HepG2 (cell line): Measurements from ENCODE around the gene ARL4D. TPM values are rescaled to one million over a fixed set of nuclear protein-coding genes. Genes with fewer than 3 reads are reported as not detected.

Experiments used
- CCAR2 ChIP-seq: fragments of 200-400 bp; formaldehyde crosslinking; optimal IDR thresholded peaks from 2 replicates; pipeline ENCODE3; 2018; ENCODE audit warnings: low read depth, mild to moderate bottlenecking, low read length, moderate library complexity
- ETV6 ChIP-seq: sonication (generic); formaldehyde crosslinking; conservative IDR thresholded peaks from 2 replicates; pipeline ENCODE4 v1.4.0; 2020; ENCODE audit warnings: missing genetic modification reagents
- KAT2B ChIP-seq: fragments of 150-350 bp; IDR thresholded peaks from 2 replicates; pipeline ENCODE4 v1.6.1; 2014; ENCODE audit warnings: low read depth, low read length, borderline replicate concordance
- SALL1 ChIP-seq: sonication (generic); formaldehyde crosslinking; IDR thresholded peaks from 2 replicates; pipeline ENCODE4 v1.8.0; 2022; ENCODE audit warnings: mild to moderate bottlenecking, missing genetic modification reagents
- ZHX1 ChIP-seq: sonication (generic); formaldehyde crosslinking; IDR thresholded peaks from 2 replicates; pipeline ENCODE4 v1.8.1; 2022; ENCODE audit warnings: low read depth, mild to moderate bottlenecking, missing genetic modification reagents
- ZNF660 ChIP-seq: sonication (generic); formaldehyde crosslinking; IDR thresholded peaks from 2 replicates; pipeline ENCODE4 v1.5.1; 2020; ENCODE audit warnings: mild to moderate bottlenecking, low read depth, missing genetic modification reagents, borderline replicate concordance
- polyA plus RNA-seq, 8 experiments: library from polyadenylated mRNA; depleted of rRNA in 3 of 8; stranded (reverse) in 7 of 8; unstranded in 1 of 8; fragments of >200 nt; fragmentation: Illumina TruSeq in 4 of 8; extraction: Trizol in 4 of 8; gene quantifications; 2 replicates each; pipeline versions ENCODE4 v1.2.1 to v1.2.3, GENCODE V29; 2011 to 2016; ENCODE audit warnings: low read depth in 4 of 8, missing spikeins in 1 of 8, mixed read lengths in 1 of 8; ENCODE audit not compliant: insufficient read depth in 1 of 8
- total RNA-seq, 5 experiments: library from RNA; depleted of rRNA; stranded (reverse); fragments of >200 nt; fragmentation: Illumina TruSeq; extraction: Trizol; gene quantifications; 2 replicates each; pipeline ENCODE4 v1.2.3, GENCODE V29; 2016; ENCODE audit warnings: low read depth in 1 of 5
- TF ChIP-seq, protein P1 (sequence below): sonication (generic); formaldehyde crosslinking; IDR thresholded peaks from 2 replicates; pipeline ENCODE4 v1.5.1; 2020; ENCODE audit warnings: mild to moderate bottlenecking, missing genetic modification reagents, borderline replicate concordance
- TF ChIP-seq, protein P2 (sequence below): sonication (generic); formaldehyde crosslinking; IDR thresholded peaks from 2 replicates; pipeline ENCODE4 v1.4.0; 2020; ENCODE audit warnings: mild to moderate bottlenecking, missing genetic modification reagents
- TF ChIP-seq, protein P3 (sequence below): sonication (generic); formaldehyde crosslinking; IDR thresholded peaks from 2 replicates; pipeline ENCODE4 v1.4.0; 2020; ENCODE audit warnings: missing genetic modification reagents
- TF ChIP-seq, protein P4 (sequence below): sonication (generic); formaldehyde crosslinking; IDR thresholded peaks from 2 replicates; pipeline ENCODE4 v1.4.0; 2020; ENCODE audit warnings: missing genetic modification reagents, low read depth, mild to moderate bottlenecking, borderline replicate concordance

Gene ARL4D
- total and polyA plus RNA-seq, 2 of the 13 experiments (the other 11 are each of a cell fraction or from before 2014, with no cell fraction given): 9.0 to 25.9 TPM

- TF ChIP-seq, protein P1, sequence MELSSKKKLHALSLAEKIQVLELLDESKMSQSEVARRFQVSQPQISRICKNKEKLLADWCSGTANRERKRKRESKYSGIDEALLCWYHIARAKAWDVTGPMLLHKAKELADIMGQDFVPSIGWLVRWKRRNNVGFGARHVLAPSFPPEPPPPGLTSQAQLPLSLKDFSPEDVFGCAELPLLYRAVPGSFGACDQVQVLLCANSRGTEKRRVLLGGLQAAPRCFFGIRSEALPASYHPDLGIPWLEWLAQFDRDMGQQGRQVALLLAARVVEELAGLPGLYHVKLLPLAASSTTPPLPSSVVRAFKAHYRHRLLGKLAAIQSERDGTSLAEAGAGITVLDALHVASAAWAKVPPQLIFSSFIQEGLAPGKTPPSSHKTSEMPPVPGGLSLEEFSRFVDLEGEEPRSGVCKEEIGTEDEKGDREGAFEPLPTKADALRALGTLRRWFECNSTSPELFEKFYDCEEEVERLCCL (CRISPR knock-in tag): no peak
- TF ChIP-seq KAT2B (no peak), SALL1 (CRISPR knock-in tag) (peak; percentile 99), ETV6 (CRISPR knock-in tag) (no peak; the same call in 1 of the 2 replicates), ZHX1 (0 out of 2 replicates have a peak, but pooled peaks have one; percentile 49), ZNF660 (CRISPR knock-in tag) (no peak), CCAR2 (no peak)
- TF ChIP-seq, protein P2, sequence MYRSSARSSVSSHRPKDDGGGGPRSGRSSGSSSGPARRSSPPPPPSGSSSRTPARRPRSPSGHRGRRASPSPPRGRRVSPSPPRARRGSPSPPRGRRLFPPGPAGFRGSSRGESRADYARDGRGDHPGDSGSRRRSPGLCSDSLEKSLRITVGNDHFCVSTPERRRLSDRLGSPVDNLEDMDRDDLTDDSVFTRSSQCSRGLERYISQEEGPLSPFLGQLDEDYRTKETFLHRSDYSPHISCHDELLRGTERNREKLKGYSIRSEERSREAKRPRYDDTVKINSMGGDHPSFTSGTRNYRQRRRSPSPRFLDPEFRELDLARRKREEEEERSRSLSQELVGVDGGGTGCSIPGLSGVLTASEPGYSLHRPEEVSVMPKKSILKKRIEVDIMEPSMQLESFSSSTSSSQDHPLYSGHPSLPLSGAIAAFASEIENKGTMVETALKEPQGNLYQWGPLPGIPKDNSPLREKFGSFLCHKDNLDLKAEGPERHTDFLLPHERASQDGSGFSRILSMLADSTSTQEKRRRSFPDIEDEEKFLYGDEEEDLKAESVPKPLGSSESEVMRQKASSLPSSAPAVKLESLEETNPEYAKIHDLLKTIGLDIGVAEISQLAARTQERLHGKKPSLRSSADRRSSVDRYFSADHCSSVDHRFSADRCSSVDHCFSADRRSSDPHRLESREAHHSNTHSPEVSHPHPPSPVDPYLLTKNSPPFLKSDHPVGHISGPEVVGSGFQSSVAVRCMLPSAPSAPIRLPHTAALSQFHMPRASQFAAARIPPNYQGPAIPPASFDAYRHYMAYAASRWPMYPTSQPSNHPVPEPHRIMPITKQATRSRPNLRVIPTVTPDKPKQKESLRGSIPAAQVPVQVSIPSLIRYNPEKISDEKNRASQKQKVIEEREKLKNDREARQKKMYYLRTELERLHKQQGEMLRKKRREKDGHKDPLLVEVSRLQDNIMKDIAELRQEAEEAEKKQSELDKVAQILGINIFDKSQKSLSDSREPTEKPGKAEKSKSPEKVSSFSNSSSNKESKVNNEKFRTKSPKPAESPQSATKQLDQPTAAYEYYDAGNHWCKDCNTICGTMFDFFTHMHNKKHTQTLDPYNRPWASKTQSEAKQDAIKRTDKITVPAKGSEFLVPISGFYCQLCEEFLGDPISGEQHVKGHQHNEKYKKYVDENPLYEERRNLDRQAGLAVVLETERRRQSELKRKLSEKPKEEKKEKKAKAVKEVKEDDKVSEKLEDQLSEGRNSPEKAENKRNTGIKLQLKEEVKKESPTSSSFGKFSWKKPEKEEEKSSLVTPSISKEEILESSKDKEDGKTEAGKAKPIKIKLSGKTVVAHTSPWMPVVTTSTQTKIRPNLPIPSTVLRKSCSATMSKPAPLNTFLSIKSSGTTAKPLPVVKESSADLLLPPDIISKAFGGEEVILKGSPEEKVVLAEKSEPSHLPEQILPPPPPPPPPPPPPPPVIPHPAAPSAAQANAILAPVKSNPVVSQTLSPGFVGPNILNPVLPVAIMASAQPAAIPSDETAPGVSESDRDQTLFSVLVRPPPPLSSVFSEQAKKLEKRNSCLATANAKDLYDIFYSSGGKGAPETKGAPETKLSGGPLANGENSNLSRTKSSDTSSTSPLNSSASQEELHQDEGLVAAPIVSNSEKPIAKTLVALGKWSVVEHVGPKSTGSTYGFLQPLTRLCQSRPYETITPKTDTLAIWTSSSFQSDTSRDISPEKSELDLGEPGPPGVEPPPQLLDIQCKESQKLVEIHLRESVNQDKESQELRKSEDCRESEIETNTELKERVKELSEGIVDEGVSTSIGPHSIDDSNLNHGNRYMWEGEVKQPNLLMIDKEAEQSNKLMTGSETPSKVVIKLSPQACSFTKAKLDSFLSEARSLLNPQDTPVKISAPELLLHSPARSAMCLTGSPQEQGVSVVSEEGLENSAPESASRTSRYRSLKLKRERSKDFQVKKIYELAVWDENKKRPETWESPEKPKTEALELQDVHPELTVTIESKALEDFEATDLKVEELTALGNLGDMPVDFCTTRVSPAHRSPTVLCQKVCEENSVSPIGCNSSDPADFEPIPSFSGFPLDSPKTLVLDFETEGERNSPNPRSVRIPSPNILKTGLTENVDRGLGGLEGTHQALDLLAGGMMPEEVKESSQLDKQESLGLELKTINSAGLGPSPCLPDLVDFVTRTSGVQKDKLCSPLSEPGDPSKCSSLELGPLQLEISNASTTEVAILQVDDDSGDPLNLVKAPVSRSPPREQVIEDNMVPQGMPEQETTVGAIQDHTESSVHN (CRISPR knock-in tag): no peak
- TF ChIP-seq, protein P3, sequence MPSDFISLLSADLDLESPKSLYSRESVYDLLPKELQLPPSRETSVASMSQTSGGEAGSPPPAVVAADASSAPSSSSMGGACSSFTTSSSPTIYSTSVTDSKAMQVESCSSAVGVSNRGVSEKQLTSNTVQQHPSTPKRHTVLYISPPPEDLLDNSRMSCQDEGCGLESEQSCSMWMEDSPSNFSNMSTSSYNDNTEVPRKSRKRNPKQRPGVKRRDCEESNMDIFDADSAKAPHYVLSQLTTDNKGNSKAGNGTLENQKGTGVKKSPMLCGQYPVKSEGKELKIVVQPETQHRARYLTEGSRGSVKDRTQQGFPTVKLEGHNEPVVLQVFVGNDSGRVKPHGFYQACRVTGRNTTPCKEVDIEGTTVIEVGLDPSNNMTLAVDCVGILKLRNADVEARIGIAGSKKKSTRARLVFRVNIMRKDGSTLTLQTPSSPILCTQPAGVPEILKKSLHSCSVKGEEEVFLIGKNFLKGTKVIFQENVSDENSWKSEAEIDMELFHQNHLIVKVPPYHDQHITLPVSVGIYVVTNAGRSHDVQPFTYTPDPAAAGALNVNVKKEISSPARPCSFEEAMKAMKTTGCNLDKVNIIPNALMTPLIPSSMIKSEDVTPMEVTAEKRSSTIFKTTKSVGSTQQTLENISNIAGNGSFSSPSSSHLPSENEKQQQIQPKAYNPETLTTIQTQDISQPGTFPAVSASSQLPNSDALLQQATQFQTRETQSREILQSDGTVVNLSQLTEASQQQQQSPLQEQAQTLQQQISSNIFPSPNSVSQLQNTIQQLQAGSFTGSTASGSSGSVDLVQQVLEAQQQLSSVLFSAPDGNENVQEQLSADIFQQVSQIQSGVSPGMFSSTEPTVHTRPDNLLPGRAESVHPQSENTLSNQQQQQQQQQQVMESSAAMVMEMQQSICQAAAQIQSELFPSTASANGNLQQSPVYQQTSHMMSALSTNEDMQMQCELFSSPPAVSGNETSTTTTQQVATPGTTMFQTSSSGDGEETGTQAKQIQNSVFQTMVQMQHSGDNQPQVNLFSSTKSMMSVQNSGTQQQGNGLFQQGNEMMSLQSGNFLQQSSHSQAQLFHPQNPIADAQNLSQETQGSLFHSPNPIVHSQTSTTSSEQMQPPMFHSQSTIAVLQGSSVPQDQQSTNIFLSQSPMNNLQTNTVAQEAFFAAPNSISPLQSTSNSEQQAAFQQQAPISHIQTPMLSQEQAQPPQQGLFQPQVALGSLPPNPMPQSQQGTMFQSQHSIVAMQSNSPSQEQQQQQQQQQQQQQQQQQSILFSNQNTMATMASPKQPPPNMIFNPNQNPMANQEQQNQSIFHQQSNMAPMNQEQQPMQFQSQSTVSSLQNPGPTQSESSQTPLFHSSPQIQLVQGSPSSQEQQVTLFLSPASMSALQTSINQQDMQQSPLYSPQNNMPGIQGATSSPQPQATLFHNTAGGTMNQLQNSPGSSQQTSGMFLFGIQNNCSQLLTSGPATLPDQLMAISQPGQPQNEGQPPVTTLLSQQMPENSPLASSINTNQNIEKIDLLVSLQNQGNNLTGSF (CRISPR knock-in tag): no peak
- TF ChIP-seq, protein P4, sequence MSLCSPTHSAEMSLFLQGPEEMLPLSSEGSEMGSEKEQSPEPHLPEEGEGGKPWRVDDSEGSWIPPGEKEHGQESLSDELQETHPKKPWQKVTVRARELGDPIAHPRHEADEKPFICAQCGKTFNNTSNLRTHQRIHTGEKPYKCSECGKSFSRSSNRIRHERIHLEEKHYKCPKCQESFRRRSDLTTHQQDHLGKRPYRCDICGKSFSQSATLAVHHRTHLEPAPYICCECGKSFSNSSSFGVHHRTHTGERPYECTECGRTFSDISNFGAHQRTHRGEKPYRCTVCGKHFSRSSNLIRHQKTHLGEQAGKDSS: peak; percentile 72; the same call in 1 of the 2 replicates
Observed at GRCh38 chr17:43384476-43384862, 14.3 kb upstream of the ARL4D start (continued).
